DMS79 treated with DMSO at 0.1 percent for 48 hours (cell line): ENCODE results near the gene SORL1-AS1.
A peak's percentile ranks its signal among the peaks of the same experiment; 100 is the strongest.

ENCODE experiments used
- DNase-seq: peaks from one replicate; lab custom pipeline; 2025; lab: John Stamatoyannopoulos, UW

The SORL1-AS1 gene

DNA sequence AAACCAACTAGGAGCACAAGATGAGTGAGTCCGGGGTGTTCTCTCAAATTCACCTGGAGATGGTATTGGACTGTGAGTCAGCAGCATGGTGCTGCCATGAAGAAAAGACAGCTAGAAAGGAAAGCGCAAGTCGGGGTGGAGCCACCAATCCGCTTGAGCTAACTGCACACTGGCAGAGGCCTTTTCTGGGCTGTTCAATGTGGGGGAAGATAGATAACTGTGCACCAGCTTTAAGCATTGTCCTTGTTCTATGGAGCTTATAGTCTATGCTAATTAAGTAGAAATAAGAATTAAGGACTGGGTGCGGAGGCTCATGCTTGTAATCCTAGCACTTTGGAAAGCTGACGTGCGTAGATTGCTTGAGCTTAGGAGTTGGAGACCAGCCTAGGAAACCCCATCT is 21.9 kb upstream of the SORL1-AS1 start:
- no peak for DNase-seq

DNA sequence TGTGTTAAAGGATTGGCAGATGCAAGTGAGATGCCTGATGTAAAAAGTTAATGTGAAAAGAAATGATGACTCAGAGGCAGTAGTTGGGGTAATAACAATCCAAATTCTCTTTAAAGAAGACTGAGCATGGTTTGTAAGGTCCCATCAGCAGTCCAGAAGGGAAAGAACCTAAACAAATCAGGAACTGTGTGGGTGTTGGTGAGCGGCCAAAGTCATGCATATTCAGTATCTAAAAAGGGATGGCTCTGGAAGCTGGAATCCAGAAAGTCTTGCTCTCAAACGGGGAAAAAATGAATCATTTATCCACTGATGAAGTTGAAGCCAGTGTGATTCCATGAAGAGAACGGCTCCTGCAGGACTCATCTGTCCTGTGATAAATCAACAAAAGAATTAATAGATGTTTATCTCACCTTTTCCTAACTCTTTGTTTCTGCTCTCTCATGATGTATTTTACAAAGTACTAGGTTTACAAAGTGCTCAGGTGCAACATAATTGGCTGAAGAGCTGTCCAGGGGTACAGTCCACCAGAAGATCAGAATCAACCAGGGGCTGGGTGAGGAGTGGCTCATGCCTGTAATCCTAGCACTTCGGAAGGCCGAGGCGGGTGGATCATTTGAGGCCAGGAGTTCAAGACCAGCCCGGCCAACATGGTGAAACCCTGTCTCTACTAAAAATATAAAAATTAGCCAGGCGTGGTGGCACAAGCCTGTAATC is 20.5 kb upstream of the SORL1-AS1 start:
- DNase-seq = no peak

DNA sequence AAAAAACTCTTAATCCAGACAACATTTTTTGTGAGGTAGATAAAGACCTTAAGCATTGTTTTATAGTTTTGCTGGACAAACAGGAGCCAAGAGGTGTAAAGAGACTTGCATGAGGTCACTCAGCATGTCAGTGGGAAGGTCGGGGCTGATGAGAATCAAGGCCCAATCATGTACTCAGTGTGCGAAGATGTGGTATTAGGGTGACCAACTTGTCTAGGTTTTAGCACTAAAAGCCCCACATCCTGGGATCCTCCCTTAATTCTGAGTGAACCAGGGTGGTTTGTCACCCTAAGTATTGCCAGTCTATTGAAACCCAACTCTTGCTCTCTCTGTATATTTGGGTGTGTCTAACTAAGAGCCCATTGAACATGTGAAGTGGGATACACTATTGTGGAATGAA is 19.5 kb upstream of the SORL1-AS1 start:
- DNase-seq = no peak

DNA sequence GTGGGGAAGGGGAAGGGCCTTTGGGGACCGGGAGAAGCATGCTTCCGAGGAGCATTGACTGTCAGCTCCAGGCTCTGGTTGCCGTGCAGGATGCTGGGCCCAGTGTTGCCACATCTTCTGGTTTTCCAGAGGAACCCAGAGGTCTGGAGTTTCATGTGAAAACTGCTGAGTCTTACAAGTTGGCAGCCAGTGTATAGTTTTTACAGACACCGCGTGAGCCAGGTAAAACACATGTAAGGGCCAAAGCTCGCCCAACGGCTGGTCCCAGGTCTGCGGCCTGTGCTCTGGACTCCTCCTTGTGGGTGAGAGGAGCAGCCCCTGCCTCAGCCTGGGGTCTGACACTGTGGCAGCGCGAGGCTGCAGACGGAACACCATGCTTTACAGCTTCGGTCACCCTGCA is 18.4 kb upstream of the SORL1-AS1 start:
- no peak for DNase-seq

DNA sequence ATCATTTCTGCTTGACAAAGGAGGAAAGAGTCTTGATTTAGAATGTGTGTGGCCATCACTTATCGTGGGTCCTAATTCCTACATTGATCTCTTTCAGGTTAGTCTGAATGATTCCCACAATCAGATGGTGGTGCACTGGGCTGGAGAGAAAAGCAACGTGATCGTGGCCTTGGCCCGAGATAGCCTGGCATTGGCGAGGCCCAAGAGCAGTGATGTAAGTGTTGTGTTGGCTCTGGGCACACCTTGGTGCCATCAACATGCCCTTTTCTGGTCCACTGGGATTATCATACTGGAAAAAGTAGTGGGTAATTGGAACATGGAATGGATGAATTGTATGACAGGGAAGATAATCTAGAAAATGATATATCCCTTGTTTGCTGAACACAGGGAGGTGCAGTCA is 17.1 kb upstream of the SORL1-AS1 start:
- no peak for DNase-seq

DNA sequence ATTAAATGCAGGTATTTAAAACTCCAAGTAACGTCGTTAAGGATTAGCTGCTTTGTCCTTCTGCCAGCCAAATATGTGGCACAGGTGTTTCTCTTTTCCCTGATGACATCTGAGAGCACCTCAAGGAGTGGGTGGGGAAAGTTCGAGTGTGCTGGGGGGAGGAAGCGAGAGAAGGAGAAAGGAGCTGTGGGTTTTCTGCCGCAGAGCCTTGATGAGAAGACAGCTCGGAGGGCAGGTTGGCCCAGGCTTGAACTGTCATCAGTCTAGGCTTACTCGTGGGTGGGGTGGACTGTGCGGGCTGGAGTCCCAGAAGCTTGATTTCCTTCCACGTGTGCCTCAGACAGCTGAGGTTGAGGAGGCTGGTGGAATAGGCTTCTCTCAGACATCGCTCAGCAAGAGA is 15.2 kb upstream of the SORL1-AS1 start:
- DNase-seq = peak; percentile 90

DNA sequence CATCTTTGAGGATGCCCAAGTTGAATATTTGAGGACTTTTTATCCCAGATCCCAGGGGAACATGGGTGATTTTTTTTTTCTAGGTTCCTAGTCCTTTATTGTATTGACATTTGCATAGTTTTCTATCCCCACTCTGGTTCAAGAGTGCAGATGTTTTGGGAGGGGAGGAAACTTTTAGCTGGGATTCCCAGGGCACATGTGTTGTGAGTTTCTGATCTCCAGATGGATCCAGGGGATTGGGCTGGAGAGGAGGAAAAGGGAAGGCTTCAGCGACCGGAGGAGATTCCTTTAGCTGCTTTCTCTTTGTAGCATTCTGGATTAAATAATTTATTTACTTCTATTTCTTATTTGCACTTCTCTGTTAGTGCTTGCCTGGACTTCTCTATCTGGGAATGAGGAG is 14.7 kb upstream of the SORL1-AS1 start:
- no peak for DNase-seq

DNA sequence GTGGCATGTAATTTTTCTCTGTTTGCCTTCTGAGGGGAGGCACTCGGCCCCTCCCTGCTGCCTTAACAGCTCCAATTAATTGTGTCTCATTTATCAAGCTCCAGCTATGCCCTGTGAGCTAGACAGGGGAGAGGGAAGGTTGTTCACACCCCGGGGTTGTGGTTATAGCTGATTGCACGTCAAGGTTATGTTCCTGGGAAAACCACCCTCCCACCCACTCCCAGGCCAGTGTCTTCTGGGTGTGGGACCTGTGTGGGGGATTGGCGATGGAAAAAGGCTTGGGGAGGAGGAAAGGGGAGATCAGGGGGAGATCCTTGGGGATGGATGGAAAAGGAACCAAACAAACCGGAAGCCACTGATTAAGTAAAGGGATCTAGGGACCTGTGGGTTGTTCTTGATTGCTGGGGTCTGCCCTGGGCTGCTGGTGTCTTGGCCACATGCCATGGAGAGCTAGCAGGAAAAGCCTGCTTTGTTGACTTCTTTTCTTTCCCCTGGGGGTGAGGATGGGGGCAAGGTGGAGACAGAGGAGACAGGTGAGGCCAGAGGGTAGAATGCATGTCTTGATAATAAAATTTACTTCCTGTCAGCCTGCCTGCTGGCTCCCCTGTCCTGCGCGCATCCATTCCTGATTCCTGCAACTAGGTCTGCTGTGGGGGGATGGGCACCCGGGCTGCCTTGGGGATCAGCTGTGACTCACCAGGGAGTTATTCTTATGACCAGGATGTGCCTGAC is 13.5 kb upstream of the SORL1-AS1 start:
- DNase-seq = peak; percentile 94

DNA sequence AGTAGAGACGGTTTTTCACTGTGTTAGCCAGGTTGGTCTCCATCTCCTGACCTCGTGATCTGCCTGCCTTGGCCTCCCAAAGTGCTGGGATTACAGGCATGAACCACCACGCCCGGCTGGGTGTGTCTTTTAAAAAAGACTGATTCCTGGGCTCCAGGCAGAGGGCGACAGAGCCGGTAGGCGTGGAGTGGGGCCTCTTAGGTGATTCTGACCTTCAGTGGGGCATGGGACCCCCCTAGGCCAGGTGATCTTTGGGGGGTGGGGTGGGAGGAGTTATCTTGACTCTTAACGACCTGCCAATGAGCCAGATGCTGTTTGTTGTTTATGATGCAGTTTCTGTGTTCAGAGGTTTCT is 12.9 kb upstream of the SORL1-AS1 start:
- no peak for DNase-seq

DNA sequence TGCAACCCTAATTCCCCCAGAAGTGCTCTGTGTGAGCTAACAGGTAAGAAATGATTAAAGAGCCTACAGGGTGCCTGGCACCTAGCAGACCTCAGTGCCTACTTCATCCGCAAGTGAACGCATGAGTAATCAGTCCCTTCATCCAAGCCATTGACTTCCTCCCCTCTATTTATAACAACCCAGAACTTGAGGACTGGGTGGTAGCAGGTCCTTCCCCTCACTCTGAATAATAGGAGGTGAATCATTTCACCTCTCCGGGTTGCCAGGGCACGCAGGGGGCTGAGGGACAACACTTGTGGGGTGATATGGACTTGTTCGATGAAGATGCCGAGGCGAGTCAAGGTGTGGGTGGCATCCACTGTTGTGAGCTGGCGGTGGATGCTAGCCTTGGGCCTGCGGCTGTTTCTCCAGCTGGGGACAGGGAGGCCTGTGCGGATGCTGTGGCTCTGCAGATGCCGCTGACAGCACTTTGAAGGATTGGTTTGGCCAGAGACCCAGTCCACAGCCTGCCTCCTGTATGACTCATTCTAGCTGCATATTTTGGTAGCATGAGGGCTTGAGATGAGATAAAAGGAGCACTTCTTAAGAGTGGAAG is 11.7 kb upstream of the SORL1-AS1 start:
- DNase-seq = peak; percentile 88

DNA sequence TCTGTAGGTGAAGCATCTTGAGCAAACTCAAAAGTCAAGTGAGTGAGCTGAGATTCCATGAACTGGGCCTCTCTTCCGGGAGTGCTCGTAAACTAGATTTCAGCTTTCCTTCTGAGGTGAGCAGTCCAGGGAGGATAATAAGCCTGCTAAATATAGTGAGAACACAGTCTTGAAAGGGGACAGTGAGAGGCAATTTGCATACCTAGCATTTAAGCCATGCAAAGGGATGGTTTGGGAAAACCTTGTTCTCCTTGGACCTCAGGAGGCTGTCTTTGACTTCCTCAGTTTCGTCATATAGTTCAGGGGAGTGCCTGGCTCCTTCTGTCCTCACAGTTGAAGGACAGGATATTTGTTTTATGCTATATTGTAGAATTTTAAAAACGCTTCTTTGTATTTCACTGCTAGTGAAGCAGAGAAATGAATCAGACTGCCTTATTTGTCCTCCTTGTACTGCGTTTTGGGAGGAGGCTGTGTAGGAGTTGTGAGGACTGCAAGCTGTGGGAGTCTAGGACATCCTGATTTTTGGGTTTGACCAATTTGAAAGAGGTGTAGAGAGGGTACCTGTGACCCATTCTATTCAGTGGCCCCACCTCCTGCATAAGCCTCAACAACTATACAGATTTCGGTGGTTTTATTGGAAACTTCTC is 11.0 kb upstream of the SORL1-AS1 start:
- DNase-seq = no peak

DNA sequence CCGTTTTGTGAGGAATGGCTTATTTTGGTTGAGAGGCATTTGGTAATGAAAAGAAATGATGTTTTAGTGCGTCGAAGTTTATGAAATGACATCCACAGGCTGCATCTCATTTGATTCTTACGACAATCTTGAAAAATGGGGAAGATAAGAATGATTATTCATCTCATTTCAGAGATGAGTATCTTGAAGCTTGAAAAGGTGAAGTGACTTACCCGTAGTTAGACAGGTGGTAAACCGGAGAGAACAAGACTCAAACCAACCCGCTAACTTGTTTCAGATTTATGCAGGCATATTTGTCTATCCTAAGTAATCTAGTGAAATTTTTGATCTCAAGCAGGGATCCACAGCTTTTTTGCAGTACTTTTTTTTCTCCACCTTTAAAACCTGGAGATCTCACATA is 9.1 kb upstream of the SORL1-AS1 start:
- no peak for DNase-seq

DNA sequence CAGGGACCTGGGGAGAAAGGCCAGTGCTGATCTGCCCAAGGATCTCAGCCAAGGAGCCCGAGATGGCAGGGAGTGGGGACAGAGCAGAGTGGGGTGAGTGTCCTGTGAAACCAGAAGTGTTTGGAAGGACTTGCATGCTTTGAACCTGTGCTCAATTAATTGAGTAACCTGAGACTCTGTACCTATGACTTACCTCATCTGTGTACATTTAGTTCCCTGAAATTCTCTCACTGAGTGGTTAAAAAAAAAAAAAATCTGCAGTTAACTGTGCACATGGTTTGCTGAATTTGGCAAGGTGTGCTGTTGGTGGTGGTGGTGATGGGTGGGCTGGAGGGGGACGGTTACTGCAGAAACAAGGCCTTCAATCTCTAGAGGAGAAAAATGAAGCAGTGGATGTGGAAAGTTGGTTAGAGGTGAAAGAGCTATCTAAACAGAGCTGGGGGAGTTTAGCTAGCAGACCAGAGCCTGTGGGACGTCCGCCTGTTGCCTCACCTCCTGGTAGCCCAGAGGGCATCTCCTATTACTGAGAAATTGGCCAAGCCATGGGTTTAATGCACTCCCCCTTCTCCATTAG is 8.3 kb upstream of the SORL1-AS1 start:
- peak; percentile 82 for DNase-seq

DNA sequence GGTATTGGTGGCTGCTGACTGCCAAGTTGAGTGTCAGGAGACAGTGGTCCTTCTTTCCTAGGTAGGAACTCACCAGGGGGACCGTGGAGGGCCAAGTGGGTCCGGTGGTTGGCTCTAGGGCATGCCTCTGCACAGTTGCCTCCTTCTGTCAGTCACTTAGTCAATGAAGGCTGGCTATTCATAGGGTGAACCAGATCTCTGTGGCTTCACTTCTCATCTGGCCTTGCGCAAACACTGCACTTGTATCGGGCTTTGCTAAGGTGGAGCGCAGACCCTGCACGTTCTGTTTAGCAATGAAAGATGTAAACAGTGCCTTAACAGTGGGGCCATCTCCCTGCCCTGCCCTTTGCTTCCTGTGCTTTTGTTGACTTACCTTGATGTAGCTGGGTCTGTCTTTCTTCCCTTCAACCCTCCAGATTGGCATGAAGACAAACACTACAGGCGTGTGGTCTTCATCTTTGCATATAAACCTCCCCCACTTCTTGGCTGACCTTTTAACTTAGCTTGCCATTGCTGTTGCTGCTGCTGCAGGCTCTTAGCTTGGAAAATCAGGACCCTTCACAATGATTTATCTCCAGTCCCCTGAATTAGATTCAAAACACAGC is 6.7 kb upstream of the SORL1-AS1 start:
- DNase-seq = no peak

DNA sequence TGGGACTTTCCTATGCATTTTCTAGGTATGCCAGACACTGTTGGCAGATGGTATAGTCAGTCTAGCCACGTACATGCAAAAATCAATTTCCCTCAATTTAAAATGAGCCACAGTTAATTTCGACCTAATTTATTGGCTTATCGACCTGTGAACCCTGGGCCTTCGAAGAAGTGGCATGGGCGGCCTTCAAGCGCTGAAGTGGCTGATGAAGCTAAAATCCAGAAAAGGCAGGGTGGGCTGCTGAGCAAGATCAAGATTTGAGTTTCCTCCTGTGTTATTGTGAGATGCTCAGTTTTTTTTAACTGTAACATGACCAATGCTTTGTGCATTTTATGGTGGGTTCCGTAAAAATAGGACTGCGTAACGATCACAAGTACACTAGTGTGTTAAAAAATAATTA is 5.8 kb upstream of the SORL1-AS1 start:
- DNase-seq = no peak

DNA sequence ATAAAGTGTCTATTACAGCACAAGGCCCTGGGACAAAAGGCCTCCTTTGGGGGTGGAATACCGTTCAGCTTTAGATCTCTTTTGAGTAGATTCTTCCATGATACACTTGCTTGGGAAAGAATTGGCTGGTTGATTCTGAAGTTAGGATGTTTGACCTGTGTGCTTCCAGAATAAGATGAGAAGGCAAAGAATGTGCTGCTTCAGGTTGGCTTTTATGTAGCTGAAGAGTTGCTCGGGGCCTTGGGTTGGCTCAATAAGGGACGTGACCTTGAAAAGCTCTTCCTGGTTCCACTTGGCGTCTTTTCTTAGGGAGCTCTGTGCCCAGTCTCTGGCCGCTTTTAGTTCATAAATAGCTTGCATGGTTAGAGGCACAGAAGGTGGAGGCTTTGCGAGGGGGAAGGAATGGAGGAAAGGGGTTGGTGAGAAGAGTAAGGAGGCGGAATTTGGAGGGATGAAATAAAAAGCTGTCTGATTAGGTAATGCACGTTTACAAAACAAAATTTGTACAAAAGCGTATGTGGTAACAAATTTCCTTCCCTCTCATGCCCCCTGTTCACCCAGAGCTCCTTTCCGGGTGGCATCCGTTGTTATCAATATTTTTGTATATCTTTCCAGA is 4.2 kb upstream of the SORL1-AS1 start:
- DNase-seq = no peak

DNA sequence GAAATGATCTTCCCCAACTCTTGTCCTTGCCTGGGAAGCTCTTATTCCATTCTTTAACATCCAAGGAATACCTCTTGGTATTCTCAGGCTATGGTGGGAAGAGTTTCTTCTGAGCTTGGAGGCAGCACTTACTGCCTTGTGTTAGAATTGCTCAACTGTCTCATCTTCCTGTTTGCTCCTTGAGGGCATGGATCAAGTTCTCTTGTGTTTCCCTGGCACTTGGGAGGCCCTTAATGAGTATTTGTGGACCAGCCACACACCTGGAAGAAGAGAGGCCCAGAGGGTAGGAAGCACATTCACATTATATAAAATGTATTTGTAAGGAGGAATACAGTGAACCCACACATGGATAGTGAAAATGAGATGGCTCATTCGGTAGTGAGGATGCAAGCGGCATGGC is 3.4 kb upstream of the SORL1-AS1 start:
- DNase-seq = peak; percentile 76

DNA sequence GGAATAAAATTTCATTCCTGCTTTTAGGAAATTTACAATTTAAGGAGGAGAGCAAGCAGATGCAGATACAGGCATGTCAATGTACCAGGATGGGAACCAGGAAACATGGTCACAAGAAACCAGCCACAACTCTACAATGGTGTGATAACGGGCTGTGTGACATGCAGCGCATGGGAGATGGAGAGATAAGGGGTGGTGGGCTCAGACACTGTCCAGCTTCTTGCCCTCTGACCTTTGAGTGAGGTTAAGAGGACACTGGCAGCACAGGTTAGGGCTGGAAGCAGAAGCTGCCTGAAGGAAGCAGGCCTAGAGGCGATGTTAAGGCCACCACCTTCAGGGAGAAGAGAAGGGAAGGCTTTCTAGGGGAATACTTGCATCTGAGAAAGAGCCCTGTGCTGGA is 2.3 kb upstream of the SORL1-AS1 start:
- no peak for DNase-seq

DNA sequence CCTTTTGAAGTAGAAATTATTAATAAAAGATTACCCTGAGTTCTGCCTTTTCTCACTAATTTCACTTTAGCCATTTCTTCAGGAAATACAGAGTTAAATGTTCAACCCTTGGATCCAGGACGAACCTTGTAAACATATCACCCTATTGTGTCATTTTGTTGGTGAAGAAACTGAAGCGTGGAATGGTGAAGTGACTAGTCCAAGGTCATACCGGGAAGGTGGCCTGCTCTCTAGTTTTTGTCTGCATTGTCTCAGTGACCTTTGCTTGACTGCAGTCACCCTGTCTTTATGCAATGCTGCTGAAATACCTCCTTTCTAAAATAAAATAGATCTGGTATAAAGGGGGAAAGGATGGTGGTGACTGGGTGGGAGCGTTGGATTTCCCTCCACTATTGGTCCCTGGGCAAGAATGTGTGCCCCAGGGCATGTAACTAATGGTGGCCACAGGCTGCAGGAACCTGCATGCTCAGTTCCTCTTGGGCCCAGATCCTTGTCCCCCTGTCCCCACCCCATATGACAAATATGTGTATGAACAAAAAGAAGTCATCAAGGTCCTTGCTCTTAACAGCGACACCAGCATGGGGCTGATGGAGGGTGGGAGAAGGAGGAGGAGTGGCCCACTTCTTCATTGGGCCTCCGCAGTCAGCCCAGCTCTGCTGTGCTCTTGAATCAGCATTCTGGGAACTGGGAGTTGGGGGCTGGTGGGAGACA is 977 bp upstream of the SORL1-AS1 start:
- no peak for DNase-seq

DNA sequence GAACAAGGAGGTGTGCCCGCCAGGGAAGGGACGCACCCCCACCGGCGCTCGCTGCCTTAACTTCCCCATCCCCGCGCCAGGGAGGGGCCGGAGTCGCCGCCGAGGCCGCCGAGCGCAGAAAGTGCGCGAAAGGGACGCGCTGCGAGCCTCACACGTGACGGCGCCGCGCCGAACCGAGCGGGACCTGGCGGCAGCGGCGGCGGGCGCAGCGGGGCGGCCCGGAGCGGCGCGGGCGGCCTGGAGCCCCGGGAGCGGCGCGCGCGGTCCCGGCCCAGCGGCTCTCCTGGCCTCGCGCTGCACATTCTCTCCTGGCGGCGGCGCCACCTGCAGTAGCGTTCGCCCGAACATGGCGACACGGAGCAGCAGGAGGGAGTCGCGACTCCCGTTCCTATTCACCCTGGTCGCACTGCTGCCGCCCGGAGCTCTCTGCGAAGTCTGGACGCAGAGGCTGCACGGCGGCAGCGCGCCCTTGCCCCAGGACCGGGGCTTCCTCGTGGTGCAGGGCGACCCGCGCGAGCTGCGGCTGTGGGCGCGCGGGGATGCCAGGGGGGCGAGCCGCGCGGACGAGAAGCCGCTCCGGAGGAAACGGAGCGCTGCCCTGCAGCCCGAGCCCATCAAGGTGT is 670 bp downstream of the SORL1-AS1 start, which contains the start of gene SORL1:
Gene SORL1, plus strand, starts transcription at position 329 of the 623 bp plus-strand sequence. Its CDS starts 18 bp downstream, at position 347.
- peak; percentile 84 for DNase-seq
